Sigmoid colon (tissue), 4 donors: ENCODE measurements around the gene NUP133.

Experiments used
- CTCF ChIP-seq, 4 experiments: fragments of 450-650 bp in 3 of 4; fragments of 200-600 bp in 1 of 4; IDR thresholded peaks; one replicate each; pipeline ENCODE4 v1.5.1; 2016 to 2019; ENCODE audit warnings: antibody characterized with exemption in 4 of 4, mild to moderate bottlenecking in 3 of 4, moderate library complexity in 2 of 4
- EP300 ChIP-seq, 4 donors: sonication (generic); formaldehyde crosslinking; IDR thresholded peaks; one replicate each; pipeline ENCODE4 v1.6.1; 2017; ENCODE audit warnings: antibody characterized with exemption in 4 of 4
- POLR2A ChIP-seq, 2 donors: fragments of 450-650 bp; IDR thresholded peaks; one replicate each; pipeline ENCODE4 v1.6.1; 2016; ENCODE audit warnings: antibody characterized with exemption in 2 of 2, mild to moderate bottlenecking in 2 of 2, moderate library complexity in 2 of 2
- POLR2AphosphoS5 ChIP-seq, 4 donors: sonication (generic); formaldehyde crosslinking; IDR thresholded peaks; one replicate each; pipeline ENCODE4 v1.6.1; 2017; ENCODE audit warnings: antibody characterized with exemption in 4 of 4

GRCh38 chr1:229552732-229553131 is 44.6 kb upstream of the NUP133 start:
- TF ChIP-seq POLR2A (IDR thresholded peaks at IDR 0.05) = no peak
- no peak for TF ChIP-seq CTCF (IDR thresholded peaks at IDR 0.05)
- no peak for TF ChIP-seq EP300 (IDR thresholded peaks at IDR 0.05)
- no peak for TF ChIP-seq POLR2AphosphoS5 (IDR thresholded peaks at IDR 0.05)
